HG03520 (cell line): Measurements from ENCODE around the gene WDPCP.
A peak's percentile ranks its signal among the peaks of the same experiment; 100 is the strongest.
"Not testable (repeated sequence)": the region's sequence is repeated elsewhere in the genome, so short reads cannot be mapped to it uniquely, and the experiment has no call there.

ENCODE experiments used
- ATAC-seq: cut with Tn5 transposase; IDR thresholded peaks from one replicate; pipeline ENCODE4 v1.9.1; 2021; ENCODE audit warnings: mild to moderate bottlenecking, moderate library complexity; ENCODE audit not compliant: unreplicated experiment

The WDPCP gene

DNA sequence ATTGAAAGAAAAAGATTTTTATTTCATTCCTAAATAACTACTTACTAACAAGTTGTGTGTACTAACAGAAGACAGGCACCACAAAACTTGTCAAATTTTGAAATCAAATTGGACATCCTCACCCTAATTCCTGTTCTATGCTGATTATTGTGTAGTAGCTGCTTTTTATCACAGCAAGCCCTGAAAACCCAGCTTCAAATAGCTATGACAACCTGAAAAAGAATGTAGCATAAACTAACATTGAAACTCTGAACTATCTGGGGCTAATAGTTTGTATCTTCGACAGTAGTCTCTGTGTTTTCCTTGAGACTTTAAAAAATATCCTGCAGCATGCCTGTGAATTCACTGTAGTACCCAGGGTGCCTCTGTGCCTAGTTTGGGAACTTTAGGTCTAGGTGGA, 122.6 kb downstream of the WDPCP start:
- no peak for ATAC-seq

DNA sequence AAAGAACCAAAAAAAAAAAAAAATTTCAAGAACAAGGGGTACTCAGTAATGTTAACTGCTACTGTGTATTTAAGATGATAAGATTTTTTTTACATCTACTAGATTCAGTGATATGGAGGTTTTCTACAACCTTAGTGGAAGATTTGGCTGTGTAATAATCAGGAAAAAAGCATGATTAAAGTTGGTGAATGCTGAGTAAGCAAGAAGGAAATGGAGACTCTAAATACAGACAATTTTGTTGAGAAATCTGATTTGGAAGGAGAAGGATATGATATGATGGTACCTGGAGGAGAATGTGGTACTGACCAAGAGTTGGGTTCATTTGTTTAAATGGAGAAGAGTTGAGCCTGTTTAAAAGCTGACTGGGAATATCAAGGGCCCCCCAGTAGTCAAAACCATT, 125.1 kb downstream of the WDPCP start:
- no peak for ATAC-seq

DNA sequence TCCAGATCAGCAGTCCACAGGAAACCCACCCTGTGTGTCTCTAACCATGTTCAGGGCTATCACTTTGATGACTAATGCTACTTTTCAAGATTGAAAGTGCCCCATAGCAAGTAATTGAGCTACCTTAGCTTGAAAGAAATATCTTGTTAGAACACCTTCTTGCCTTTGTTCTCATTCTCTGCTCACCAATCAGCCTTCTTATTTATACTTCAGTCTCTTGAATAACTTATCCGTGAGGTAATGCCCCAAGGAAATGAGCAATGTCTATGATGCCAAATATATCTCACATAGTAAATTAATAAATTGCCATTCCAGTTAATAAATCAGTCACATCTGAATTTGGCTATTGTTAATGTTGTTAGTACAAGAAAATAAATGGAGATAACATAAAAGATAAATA, 141.6 kb downstream of the WDPCP start:
- no peak for ATAC-seq

DNA sequence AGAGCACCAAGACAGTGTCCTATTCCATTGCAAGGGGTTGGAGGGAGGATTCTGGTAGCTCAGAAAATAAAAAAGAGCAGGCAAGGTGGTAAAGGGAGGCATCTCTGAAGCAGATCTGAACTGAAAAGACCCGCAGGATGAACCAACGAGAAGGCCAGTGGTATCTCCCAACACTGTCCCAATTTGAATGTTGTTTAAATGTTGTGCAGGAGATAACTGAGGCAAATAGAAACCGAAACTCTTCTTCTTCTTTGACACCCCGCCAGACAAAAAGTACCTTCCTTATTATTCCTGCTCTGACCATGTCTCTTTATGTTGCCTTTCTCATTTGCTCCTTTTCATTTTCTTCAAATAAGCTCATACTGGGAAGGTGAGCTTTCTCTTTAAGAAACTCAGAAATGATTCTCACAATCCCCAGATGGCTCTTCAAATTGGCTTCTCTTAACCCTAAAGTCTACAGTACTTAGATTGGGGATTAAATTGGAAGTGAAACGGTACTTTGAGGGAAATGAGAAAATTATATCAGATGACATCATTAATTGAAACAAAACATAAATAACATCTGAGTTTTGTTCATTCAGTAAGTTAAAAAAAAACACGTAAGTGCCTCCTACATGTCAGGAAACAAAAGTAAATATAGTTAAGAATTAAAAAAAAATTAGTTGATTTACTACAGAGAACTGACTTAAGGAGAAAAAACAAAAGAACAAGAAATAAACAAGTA, 143.6 kb downstream of the WDPCP start:
- peak; percentile 33 for ATAC-seq

DNA sequence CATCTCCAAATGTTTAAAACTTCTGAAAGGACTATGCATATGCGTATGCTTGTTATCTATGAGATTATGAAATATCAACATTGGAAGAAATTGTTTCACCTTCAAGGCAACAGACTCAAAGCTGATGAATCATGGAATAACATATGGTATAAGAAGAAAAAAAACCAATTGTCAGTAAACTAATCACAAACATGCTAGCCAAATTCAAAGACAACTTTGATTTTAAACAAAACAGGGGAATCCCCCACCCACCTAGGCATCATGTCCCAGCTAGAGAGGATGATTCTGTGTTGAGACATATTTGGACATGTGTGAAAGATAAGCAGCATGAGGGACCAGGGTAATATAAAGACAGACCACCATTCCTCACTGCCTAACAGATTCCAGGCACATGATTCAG, 147.7 kb downstream of the WDPCP start:
- no peak for ATAC-seq

DNA sequence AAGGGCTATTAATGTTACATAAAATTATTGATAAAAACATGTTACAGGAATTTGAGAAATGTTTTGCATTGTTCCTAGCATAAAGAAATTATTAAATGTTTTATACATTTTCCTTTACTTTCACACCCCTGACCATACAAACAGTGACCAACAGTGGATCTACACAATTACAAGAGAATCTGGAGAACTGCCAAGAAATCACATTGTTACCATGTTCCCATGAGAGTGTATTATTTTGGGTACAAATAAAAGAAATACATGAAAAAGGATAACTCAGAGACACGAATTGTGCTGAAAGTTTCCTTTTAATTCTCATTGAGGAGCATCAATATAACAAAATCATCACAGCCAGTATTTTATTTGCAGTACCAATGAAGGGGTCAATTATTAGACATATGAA, 150.1 kb downstream of the WDPCP start:
- no peak for ATAC-seq

DNA sequence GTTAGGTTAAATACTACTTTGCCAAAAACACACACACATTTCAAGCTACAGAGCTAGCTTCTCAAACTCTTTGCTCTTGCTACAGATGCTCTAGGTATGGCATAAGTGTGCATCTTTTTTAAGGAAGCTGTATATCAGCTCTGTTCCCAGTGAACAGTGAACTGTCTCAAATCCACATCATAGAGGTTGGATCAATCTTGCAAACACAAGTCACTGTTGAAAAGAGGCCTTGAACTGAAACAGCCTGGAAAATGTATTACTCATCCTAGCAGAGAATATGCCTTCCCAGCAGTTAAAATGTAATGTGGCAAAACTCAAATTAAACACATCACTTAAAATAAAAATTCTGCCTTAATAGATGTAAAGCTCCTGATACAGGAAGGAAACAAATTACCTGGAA, 151.8 kb downstream of the WDPCP start:
- ATAC-seq: no peak

DNA sequence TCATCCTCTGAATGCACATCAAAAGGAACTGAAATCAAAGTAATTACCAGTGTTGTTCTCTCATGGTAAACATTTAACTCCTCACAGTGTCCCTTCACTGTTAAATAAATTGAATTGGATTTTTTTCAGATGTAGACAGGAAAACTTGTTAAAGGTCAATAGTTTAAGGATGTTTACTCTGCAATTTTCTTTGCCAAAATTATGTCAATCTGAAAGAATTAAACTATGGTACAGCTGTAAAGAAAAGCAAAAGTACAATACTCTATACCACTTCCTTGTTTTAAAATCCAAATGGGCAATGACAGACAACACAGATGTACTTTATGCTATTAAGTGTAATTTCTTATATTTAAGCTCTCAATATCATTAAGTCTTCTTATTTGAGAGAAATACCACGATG, 153.2 kb downstream of the WDPCP start:
- ATAC-seq: no peak

DNA sequence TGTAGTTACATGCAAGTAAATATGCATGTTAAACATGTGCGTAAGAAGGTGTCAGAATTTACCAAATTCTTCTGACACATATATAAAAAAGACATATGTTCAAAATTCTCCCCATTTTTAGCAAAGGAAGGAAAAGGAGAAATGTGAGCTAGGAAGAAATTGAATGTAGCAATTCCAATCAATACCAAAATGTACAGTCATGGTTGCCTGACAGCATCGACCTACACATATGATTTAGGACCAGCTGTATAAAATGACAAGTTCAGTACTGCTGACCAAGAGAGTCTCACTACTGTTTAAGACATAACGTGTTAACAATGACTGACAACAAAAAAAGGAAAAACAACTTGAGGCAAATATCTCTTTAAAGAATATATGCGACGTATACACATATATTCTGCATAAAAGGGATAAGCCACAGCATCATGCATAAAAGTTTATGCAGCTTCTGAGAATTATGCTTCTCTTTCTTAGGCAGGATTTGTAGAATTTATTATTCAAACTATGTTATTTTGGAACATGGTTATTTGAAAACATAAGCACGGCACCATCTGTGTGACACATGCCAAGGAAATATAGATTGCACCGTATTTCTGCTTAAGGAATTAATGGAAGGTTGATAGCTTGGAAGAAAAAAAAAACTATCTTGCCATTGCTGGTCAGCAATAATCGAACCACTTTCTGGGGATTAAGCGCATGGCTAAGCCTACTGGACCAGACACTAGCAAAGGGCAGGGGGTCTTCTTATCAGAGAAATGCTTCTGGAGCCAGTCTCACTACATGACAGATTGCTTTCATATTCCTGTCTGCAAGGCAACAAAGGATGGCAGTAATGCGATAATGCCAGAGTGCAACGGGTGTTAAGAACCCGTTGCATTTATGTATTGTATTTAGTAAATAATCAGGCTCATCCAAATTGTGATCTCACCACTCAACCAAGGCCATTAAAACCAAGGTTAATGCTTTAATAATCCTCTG, 154.0 kb downstream of the WDPCP start:
- ATAC-seq: no peak

DNA sequence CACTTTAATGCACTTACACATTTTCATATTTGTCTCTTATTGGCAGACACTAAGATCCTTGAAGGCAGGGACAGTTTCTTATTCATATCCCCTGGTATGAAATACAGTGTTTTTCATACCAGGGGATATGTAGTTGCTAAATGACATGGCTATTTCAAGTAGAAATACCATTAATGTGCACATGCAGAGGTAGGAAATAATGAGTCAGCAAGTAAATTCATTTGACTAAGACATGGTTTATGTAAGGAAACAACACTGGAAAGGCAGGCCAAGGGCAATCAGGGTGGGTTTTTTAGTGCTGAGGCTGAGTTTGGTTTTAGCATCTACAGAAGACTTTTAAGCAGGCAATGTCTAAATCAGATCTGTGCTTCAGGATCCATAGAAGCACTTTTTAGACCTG, 155.9 kb downstream of the WDPCP start:
- no peak for ATAC-seq

DNA sequence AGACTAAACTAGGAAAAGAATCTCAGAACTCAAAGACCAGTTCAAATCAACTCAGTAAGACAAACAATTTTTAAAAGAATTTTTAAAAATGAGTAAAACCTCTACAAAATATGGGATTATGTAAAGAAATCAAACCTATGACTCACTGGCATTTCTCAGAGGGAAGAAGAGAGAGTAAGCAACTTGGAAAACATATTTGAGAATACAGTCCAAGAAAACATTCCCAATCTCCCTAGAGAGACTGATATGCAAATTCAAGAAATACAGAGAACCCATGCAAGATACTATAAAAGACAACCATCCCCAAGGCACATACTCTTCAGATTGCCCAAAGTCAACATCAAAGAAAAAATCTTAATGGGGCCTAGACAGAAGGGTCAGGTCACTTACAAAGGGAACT, 162.7 kb downstream of the WDPCP start:
- no peak for ATAC-seq

DNA sequence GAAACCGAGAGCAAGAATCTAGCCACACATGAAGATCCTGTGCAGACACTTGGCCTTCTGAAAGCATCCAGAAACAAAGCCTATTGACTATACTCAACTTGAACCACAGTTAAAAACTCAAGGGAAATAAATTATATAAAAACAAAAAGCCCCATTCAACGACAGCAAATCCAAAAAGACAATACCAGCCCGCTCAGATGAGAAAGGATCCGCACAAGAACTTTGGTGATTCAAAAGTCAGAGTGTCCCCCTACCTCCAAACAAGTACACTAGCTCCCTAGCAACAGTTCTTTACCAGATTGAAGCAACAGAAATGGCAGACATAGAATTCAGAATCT, 163.2 kb downstream of the WDPCP start:
- peak; percentile 92 for ATAC-seq

DNA sequence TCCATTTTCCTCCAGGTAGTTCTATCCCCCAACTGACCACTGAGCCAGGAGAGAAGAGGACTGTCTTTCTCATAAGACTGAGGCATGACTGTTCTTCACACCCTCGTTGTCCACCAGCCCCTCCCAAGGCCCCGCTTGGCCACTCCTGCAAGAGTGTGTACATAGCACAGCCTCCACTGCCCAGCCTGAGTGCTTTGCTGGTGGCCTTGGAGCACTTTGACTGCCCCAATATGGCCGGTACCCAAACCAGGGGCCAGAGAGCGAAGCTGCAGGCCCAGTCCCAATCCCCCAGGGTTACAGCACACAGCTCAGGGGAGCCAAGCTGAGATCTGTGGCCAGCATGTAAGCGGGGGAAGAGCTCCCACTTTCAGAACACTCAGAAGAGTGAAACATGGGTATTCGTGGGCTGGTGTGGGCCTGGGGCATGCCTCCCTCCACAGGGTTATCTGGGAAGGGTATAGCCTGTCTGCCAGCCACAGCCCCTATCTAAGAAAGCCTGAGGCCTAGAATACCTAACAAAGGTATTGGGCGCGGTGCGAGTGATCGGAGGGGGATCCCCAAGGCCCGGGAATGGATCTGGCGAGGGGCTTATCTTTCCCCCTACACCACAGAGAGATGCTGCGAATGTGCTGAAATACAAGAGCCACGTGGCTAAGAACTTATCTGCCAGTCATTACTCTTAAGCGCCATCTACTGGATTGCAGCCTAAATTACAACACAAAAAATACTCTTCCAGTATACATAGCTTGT, 163.8 kb downstream of the WDPCP start:
- ATAC-seq: peak; percentile 14

DNA sequence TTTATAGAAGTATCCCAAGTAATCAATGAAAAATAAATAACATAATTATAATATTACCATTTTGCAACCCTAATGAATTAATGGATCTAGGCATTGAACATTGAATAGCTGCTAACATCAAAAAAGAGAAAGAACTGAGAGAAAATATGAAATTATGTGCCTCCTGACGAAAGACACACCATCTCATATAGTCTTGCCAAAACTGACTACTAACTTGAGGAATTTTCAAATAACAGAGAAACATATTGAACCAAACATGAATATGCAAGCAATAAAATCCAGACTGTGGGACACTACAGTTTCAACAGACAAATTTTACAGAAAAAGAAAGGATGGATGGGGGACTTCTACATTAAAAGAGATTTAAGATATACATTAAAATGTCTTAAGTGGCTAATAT, 165.7 kb downstream of the WDPCP start:
- no peak for ATAC-seq

DNA sequence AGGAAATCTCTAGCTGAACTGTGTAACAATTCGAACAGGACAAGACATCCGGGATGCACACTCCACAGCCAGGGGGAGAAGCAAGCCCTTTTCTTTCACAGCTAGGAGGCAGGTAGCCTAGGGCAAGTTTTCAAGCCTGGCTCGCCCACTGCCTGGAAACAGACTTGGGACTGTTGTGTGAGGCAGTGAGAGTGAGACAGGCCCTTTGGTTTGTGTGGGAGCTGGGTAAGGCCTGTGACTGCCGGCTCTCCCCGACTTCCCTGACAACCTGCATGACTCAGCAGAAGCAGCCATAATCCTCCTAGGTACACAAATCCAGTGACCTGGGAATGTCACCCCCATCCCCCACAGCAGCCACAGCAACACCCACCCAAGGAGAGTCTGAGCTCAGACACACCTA, 179.7 kb downstream of the WDPCP start:
- no peak for ATAC-seq

DNA sequence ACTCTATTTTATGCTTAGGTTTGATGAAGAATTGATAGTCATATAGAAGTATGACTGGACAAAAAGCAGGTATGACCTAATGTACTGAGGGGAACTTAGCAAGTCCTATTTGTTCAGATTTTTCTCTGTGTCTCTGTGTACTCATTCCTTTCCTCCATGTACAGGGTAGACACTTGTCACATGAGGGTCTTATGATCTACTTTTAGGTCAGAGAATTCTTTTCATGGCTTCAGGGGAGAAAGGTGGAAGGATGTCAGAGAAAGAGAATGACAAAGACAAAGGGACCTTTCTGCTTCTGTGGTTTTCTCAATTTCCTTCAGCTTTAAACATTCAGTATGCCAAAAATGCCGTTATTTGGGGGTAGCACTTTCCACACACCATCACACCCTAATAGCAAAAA, 181.6 kb downstream of the WDPCP start:
- no peak for ATAC-seq

DNA sequence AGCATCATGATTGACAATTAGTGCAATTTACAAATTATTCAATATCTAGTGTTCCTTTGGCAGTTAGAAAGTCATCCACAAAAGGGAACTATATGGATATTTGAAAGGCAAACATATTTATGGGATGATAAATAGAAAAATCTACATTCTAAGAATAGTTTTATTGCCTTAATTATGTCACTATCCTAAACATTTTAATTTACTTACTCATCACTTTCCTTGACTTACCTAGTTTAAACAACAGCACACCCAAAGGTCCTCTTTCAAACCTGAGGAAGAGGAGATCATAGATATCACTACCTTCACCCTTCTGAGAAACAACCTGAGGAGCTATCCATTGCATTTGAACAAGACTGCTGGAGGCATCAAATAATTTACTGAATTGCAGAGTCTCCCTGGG, 184.5 kb downstream of the WDPCP start:
- ATAC-seq: no peak

DNA sequence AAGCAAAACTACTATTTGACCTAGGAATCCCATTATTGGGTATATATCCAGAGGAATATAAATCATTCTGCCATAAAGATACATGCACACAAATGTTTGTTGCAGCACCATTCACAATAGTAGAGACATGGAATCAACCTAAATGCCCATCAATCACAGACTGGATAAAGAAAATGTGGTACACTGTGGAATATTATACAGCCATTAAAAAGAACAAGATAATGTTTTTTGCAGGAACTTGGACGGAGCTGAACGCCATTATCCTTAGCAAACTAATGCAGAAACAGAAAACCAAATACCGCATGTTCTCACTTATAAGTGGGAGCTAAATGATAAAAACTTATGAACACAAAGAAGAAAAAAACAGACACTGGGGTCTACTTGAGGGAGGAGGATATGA, 185.4 kb downstream of the WDPCP start:
- not testable (repeated sequence) for ATAC-seq

DNA sequence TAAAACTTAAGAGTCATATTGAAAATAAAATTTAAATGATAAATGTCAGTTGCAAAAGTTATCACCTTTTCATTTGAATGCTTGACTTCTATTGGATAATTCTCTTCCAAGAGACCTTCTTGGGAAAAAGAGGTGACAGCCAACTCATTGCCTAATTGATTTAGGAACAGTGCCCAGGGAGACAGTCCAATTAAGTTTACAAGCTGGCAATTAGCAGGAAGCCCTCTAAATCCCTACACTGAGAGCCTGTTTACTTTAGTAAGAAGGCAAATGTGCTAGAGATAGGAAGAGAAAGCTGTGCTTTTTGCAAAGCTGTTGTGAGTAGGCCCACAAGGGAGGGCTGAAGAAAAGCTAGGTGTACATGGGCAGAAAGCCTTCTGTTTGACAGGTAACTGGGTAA, 189.1 kb downstream of the WDPCP start:
- no peak for ATAC-seq

DNA sequence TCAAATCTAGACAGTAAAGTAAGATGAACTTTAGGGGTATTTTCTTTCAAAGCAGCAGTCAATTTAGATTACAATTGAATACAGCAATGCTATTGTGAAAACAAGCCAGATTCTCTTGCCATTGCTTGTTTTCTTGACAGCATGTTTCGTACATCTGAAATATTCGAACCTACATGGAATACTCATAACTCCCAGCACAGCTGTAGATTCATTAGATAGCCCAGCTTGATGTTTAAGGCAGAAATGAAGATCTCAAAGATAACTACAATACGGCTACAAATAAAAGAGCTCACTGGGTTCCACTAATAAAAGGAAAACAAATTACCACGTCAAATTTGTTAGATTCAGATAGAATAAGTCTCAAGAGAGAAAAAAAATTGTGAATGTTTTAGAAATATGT, 208.8 kb downstream of the WDPCP start:
- ATAC-seq: no peak

DNA sequence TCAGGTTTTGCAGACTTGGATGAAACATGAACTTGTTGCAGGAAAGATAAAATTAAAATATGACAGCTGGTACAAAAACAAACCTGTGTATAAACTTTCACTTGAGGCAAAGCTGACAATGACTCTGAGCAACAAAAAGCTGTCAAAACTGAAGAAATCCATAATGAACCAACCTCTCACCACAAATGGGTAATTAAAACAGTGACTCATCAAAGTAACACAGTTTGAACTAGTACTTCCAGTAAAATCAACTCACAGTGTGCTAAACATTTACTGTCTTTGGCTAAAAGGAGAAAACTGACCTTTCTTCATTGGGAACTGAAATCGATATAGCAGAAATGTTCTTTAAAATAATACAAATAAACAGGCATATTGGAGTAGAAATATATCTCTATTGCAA, 209.7 kb downstream of the WDPCP start:
- no peak for ATAC-seq

DNA sequence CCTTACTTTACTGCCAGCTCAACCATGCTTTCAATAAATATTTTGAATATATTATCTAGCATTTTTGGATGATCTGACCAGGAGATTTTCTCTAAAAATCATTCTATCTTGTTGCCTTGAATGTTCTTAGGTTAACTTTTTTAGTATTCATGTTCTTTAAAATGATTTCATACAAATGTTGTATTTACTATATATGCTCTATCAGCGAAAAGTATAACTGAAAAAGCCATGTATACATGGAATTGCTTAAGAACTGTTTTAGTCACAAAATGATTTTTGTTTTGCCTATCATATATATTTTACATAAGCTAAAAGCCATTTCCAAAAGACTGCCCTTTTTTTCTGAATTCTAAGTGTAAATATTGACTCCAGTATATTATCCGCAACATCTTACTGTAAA, 213.9 kb downstream of the WDPCP start:
- ATAC-seq: no peak
